Activated T-cell treated with anti-CD3 and anti-CD28 coated beads for 4 hours (primary cell): ENCODE results near the gene AIM2.
A peak's percentile ranks its signal among the peaks of the same experiment; 100 is the strongest.
"Not testable (repeated sequence)": the region's sequence is repeated elsewhere in the genome, so short reads cannot be mapped to it uniquely, and the experiment has no call there.

ENCODE experiments used
- DNase-seq: peaks from one replicate; pipeline ENCODE4 v3.0.0-alpha.2; 2020

AIM2 gene, protein sequence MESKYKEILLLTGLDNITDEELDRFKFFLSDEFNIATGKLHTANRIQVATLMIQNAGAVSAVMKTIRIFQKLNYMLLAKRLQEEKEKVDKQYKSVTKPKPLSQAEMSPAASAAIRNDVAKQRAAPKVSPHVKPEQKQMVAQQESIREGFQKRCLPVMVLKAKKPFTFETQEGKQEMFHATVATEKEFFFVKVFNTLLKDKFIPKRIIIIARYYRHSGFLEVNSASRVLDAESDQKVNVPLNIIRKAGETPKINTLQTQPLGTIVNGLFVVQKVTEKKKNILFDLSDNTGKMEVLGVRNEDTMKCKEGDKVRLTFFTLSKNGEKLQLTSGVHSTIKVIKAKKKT

DNA sequence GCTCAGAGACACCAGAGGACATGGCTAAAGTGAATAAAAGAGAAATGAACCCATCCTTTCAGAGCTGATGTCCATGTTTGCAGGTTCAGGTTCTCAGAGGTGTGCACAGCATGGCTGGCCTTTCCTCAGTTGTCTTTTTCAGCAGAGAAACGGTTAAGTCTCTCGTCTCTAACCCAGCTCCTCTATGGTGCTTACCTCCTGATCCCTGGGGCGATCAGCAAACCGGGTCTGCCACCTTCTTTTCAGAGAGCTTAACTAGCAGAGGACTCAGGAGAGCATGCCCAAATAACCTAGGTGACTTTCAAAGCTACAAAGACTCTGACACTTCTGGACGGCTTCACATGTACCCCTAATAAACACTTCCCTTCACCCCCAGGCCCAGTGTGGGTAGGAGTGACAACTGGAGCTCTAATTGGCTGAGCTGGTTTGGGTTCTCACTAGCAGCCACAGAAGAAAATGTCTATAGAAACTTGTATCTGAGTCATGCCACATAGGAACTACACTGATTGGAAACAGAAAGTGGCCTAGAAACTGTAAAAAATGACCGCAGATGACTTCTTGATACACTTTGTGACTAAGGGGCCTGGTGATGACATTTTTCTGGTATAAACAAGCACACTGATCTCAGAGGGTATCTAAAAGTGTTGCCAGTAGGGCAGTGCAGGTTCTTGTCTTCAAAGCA, at the start of gene AIM2:
AIM2 (minus strand) TSS at position 329 of the 682 bp plus-strand sequence. CDS start 3,267 bp downstream, outside the sequence.
- DNase-seq, result peak; percentile 23

DNA sequence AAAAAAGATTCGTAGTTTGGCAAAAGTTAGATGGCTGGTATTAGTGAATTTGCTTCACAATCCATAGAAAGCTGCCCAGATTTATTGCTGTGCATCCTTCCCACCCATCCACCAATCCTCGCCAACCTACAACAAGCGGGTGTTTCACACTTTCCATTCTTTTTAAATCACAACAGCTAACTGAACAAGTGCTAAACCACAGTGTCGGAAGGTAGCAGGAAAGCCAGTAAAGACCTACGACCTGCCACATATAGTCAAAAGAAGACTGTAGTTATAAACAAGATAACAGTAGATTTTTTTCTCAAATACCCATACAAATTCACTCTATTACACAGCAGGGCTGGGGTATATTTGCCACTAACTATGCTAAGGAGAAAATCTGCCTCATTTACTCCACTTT, 47.0 kb upstream of the AIM2 start:
- no peak for DNase-seq

DNA sequence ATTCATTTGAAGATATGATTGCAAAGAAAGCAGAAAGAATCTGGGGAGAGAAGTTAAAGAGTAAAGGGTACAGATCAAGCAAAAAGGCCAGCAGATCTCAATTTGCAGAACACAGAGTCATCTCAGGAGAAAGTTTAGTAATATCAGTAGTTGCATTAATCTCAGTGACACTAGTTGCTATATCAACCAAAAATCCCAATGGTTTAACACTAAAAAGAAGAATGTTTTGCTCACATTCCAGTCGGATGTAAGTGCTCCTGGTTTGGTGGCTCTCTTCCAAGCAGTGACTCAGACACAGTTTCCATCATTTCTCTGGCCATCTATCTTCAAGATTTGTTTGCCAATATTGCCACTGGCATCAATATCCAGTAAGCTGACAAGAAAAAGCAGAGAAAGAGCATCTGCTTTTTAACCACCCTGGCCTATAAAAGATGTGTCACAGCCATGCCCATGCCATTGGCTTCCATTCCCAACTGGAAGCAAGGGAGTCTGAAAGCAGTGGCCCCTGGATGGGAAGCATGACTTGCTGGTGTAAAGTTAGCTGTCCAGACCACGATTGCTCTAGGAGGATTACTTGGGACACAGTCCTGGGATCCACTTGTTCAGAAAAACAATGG, 45.5 kb upstream of the AIM2 start:
- no peak for DNase-seq

DNA sequence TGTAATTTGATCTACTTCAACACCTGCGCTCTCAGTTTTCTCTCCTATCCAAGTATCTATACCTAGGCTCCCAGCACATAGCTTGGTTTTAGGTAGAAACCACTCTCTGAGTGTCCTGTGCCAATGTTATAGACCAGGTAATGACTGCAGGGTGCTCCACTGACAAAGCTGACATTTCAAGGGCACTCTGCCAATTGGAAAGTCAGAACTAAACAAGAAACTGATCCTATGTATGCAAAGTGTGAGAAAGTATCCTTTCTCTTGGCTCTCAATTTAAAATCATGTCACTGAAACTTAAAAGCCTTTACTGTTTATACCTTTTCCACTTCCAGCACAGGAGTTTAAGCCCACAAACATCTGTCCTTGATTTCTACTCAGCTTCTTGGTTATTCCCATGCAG, 45.0 kb upstream of the AIM2 start:
- no peak for DNase-seq

DNA sequence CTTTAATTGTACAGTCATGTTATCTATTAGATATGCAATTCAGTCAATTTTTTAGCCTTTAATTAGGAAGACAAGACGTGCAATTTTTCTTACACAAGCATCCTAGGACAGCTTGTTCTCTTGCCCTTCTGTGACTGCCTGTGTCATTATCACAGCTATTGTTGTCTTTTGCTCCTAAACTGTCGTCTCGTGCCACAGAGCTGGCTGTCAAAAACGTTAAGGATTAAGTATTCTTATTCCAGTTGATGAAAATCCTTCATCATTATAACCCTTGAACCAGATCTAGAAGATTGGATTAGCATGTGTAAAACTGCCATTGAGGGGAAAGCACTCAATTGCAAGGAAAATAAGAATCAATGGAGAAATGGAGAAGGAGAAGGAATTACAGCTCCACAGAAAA, 43.8 kb upstream of the AIM2 start:
- no peak for DNase-seq

DNA sequence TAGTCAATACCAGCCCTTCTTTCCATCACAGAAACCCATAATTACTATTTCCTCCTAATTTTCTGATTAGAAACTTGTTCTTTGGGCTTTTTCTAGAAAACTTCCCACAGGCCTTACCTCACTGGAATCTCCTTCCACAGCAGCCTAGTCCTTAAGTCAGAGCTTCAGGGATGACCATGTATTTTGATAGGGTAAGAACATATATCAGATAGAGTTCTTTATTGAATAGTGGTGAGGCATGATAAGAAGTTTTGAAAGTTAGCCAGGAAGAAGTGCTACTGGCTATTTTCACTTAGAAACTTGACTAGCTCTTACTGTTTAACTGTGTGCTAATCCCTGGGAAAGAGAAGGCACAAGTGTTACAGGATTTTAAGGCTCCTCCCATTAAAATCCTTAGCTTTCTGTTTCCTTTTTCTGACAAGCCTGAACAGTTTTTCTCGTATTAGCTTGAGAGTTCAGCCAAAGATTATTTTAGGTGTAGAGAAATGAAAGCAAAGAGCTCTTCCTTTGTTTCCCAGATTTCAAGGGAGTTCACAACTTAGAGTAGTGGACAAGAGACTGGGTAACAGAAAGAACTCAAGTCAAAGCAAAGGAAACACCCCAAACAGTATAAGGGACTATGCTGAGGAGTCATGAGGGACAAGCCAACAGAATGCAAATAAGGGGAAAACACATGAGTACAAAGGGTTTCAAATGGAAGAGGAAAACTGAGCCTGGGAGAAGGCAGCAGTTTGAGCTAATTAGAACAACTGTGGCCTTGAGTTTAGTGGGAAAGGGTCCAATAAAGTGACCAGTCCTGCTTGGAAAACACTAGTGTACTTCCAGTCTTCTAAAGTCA, 37.2 kb upstream of the AIM2 start:
- DNase-seq, result no peak

DNA sequence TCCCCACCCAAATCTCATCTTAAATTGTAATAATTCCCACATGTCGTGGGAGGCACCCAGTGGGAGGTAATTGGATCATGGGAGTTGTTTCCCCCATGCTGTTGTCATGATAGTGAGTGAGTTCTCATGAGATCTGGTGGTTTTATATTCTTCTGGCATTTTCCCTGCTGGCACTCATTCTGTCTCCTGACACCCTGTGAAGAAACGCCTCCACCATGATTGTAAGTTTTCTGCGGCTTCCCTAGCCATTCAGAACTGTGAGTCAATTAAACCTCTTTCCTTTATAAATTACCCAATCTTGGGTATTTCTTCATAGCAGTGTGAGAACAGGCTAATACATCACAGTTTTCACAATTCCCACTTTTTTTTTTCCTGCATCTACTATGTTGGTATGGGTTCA, 26.5 kb upstream of the AIM2 start:
- DNase-seq, result not testable (repeated sequence)

DNA sequence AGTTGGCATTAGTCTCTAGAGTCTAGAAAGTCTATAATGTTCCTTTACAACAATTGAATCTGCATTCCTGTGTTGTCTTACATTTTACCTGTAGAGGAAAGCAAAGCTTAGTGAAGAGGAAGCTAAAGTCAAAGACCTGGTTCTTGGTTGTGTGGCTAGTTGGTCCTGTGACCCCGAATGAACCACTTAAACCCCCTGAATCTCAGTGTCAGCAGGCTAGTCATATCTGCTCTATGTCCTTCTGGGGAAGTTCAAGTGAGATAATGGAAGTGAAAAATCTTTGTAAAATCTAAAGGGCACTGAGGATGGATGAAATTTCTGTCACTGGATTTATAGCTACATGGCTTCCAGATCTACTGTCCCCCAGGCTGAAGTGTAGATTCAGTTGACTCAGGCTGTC, 24.0 kb upstream of the AIM2 start:
- no peak for DNase-seq

DNA sequence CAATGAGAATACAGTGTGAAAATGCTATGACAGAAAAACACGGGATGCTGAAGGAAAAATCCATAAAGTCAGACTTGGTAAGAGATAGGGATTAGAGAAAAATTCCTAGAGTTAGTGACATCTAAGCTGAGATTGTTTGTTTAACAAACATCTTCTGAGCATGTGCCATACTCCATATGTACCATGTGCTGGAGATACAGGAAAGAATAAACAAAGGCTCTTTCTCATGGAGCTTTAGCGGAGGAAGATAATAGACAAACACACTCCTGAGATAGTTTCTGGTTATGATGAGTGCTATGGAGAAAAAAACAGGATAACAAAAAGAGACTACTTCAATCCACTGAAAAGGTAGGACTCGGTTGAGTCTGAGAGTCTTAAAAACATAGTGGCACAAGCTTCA, 22.0 kb upstream of the AIM2 start:
- no peak for DNase-seq

DNA sequence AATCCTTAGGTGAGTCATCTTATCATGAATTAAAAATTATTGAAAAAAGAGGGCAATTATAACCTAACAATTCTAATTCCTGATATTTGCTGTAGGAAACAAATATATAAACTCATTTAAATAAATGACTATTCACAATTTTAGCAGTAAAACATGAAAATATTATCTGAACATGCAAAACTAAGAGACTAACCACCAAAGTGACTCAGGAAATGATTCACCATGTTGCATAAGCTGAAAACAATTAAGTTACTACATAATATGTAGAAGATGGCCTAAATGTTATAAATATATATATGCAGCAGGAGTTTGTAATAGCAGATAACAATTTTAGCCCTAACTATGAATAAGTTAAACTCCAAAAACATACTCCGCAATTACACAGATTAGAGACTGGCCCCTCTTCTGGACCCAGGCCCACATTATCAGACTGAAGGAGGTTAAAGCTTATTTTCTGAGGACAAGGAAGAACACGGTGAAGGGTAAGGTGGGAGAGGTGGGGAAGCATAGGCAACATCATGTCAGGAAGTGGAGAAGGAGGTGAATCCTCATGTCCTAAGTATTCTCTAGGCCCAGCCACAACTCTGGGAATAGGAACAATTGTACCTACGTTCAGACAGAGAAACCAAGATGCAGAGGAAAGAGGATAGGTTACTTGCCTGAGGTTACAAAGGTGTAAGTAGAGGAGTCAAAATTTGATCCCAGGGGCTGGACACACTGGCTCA, 15.6 kb upstream of the AIM2 start:
- no peak for DNase-seq

DNA sequence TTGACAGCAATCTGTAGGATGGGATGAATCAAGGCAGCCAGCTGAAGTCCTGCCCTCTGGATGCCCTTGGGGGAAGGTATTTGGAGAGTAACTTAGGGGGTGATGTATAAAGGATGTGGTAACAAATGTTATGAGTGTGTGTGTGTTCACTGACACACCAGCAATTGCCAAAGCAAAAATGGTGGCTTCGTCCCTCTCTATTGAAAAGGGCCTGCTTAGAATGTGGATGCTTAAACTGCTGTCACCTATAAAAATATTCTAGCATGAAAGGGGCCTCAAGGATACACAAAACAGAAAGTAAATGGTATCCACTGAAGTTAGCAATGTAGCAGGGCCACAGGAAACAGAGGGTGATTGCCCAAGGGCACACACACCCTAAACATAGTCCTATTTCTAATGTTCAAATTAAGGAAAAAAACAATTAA, 15.1 kb upstream of the AIM2 start:
- DNase-seq, result no peak

DNA sequence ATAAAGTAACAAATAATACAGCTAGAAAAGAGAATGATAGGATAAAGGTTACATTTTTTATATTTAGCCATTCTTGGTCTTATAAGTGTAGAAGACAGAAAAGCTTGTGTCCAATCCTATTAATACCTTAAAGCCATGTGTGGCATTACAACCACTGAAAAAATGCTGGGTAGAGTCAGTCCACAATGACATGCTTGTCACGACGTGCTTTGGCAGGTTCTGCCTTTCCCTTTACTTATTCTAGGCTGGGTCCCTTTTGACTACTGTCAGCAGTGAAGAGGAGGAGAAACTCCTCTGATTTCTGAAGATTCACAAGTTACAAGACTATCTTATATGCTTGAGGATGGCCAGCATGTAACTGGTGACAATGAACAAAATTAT, 14.6 kb upstream of the AIM2 start:
- DNase-seq, result no peak

DNA sequence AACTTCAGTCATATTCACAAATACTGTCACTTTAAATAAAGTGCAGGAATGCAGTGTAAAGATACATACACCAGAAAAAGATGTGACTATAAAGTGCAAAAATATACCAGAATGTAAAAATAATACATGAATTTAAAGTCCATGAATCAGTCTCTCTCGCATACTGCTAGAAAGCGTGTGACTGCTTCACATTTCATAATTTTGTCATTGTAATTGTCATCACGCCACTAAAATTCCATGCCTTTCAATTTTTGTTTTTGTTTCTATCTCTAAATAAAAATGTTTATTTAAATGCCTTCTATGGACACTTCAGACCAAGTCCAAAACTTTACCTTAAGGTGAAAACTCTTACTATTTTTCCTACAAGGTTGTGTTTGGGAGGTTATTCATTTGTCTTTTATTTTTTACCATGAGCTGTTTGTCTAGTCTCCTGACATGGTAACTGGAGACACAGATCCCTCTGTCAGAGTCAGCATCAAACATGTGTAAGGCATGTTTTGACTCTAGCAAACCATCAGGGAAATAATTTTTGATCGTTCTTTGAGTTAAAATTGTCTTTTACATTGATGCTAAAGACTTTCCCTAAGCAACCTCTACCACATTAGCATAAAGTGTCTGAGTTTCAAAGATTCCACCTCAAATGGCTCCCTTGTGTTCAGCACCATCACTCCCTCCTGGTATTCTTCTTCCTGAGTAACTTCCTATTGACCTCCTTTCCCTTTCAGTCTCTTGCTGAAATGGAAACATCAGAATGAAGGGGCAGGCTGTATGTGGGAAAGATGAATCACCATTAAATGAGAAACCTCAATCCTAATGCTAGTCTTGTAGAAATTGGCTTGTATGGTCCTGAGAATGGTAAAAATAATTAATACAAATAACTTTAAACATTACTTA, 14.0 kb upstream of the AIM2 start:
- no peak for DNase-seq

DNA sequence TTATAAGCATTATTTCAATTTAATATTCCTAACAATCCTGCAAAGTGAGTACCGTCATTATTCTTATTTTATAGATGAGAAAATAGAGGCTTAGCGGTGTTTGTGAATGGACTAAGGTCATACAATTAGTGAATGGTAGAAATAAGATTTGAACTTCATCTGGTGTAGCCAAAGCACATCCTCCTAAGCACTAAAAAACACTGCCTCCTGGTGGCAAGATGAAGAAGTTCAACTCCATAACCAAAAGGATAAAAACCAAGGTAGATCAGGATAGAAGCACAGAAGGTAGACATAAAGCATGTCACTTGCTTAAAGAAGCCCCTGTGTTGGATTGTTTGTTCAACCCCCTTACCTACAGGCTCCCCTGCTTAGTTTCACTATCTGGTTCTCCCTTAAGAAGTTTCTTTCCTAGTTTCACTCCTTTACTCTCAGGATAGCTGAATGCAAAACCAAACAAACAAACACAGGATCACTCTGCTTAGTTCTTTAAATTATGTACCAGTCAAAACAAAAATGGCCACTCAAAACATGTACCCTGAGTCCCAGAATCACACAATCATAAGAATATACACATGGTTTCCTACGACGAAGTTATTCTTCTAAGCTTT, 12.7 kb upstream of the AIM2 start:
- DNase-seq, result no peak

DNA sequence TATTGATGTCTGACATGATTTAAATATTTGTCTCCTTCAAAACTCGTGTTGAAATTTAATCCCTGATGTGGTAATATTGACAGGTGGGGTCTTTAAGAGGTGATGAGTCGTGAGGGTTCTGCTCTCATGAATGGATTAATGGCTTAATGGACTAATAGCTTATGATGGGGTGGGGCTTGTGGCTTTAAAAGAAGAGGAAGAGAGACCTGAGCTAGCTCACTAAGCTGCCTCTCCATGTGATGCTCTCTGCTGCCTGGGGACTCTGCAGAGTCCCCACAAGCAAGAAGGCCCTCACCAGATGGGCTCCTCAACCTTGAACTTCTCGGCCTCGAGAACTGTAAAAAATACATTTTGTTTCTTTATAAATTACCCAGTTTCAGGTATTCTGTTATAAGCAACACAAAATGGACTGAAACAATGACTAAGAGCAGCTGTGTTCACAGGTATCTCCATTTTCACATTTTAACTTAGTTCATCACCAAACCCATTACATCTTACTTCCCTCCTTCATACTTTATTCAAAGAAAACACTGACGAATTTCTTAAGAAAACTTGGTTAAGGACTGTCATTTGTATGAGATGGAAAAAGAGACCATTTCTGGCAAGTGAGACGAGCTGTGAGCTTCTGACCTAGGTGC, 12.1 kb upstream of the AIM2 start:
- no peak for DNase-seq

DNA sequence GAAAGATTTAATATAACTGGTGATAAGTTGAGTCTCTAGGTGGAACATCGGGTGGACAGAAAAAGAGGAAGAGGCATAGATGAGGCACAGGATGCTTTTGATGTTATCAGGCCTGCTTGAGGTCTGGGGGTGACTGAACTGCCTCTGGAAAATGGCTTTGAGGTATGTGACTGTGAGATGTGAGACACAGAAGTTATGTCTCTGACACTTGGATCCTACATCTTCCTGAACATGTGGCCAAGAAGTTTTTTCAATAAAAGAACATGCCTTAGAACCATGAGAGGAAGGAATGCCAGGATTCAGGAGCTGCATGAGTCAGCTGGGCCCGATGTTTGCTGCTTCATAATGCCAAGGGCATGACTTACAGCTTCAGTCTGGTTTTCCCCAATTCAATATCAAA, 11.5 kb upstream of the AIM2 start:
- DNase-seq, result no peak

DNA sequence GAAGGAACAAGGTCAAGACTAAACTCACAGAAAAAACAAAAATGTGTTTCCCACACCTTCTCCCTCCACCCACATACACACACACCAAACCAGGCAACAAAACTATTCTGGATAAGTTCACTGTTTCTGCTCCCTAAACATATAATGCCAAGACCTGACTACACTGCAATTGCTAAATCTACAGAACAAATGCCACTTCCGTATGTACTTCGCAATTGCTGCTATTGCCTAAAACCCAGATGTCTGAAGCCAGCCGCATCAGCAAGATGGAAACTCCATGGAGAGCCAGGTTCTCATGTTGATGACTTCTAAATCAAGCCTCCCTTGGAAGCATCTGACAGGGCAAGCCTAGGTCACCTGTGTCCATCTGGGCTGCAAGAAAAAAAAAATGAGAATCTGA, 8.3 kb upstream of the AIM2 start:
- DNase-seq, result no peak

DNA sequence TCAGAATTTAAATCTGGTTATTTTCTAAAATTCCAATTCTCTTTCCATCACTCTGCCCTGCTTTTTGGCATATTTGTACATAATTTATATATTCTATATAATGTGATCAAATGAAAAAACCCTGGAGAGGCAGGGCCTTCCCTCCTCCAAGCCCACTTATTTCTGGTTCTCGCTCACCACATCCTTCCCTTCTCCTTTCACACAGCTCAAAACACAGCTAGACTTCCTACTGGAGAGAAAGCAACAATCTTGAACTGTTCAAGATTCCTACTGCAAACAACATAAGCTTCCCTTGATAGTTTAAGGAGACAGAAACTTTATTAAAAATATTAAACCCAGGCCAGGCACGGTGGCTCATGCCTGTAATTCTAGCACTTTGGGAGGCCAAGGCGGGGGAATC, 7.6 kb upstream of the AIM2 start:
- no peak for DNase-seq

DNA sequence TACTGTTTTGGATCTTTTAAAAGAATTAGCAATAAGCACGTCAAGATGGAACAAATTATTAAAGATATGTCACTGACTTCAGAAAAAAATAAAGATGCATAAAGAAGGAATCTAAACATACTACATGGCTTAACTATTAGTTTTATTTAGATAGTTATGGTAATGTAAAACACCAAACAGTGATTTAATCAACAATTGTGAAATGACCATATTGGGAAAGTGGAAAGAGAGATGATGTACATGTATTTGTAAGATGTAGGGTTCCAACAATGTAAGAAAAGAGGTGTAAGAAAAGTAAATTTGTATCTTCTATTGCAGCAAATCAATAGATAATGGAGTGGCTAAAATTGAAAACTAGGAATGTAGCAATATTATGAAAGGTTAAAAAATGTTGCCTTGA, 6.4 kb upstream of the AIM2 start:
- DNase-seq, result no peak

DNA sequence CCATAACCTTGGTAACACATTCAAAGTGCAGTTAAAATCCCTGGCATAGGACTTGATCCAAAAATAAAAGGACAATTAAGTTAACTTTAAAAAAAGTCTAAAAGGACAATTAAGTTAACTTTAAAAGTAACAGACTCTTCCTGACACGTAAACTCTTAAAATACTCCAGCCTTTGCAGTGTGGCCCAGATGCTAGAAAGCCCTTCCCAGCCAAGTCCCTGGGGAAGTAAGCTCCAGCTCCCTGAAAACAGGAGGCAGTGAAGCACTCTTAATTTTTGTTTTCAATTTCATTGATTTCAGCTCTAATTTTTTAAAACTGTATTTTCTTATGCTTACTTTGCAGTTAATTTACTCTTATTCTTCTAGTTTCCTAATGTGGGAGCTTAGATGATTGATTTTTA, 5.1 kb upstream of the AIM2 start:
- DNase-seq, result no peak

DNA sequence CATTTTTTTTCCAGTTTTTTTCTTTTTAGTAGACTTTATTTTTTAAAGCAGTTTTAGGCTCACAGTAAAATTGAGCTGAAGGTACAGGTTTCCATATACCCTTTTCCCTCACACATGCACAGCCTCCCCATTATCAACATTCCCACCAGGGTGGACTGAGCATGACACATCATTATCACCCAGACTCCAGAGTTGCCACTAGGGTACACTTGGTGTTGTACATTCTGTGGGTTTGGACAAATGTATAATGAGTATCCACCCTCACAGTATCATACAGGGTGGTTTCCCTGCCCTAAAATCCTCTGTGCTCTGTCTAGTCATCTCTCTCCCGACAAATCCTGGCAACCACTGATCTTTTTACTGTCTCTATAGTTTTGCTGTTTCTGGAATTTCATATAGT, 3.0 kb upstream of the AIM2 start:
- DNase-seq, result no peak
